Measurements from ENCODE around the gene SPARC. TPM values are rescaled to one million over a fixed set of nuclear protein-coding genes. Genes with fewer than 3 reads are reported as not detected.

Gene SPARC
- total and polyA plus RNA-seq, 2 donors (not counting 1 experiment from before 2014, with no cell fraction given): 0.45 TPM; not detected in 1

DNA sequence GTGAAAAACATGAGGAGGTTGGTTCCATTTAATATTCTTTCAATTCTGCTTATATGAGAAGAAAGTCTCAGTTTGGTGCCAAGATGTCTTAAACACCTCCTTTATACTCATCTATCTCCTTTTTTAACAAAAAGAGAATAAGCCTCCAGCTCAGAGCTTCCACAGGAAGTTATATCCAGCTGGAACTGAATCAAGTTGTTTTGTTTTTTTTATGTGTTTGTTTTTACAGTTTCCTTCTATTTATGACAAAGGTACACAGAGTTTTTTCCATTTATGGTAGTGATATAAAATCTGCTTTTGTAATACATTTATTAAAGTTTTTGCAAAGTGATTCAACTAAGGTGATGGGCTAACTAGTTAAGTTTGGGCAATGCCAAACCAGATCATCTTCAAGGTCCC, 10.4 kb downstream of the SPARC start:
- Histone ChIP-seq H3K9me3 (ENCODE audit: control extremely low read depth in 1 of 3, control insufficient read depth in 2 of 3, insufficient read depth in 1 of 3, low read length in 2 of 3) (no peaks in the 10 kb centered on the region), H3K4me3 (ENCODE audit: control extremely low read depth in 1 of 5, extremely low read depth in 1 of 5, insufficient read depth in 1 of 5, low read depth in 2 of 5, low read length in 4 of 5) (no peak overlapping the region), H3K36me3 (replicated peaks in 1 of 2; ENCODE audit: control extremely low read depth in 1 of 2, control insufficient read depth in 1 of 2, extremely low read depth in 1 of 2, insufficient read depth in 2 of 2, low read length in 1 of 2) (no peaks in the 10 kb centered on the region), H3K27ac (ENCODE audit: low read length in 2 of 2) (no peak overlapping the region), H2AFZ (ENCODE audit: insufficient read depth, low read depth, low read length, poor library complexity, severe bottlenecking) (no peak overlapping the region), H3K79me2 (ENCODE audit: control insufficient read depth, insufficient read depth, low read length) (no peaks in the 10 kb centered on the region), H3K27me3 (replicated peaks in 1 of 4; ENCODE audit: control extremely low read depth in 1 of 4, control insufficient read depth in 3 of 4, insufficient read depth in 4 of 4, low read length in 3 of 4) (no peaks in the 10 kb centered on the region), H3K9ac (ENCODE audit: low read length) (no peak overlapping the region), H3K4me2 (replicated peaks; ENCODE audit: low read depth, low read length, poor library complexity, severe bottlenecking) (no peak overlapping the region), H3K4me1 (ENCODE audit: control insufficient read depth in 2 of 2, insufficient read depth in 2 of 2, low read length in 2 of 2) (no peaks in the 10 kb centered on the region), H4K20me1 (ENCODE audit: control insufficient read depth, insufficient read depth, low read length, poor library complexity, severe bottlenecking) (no peaks in the 10 kb centered on the region)
- H3K4me3 Mint-ChIP-seq: no peak overlapping the region
- DNase-seq (no peak), ATAC-seq (ENCODE audit: low read depth) (no peak)
- H3K4me1 Mint-ChIP-seq: no peaks in the 10 kb centered on the region
- intact Hi-C loops (cut with micrococcal nuclease): no loop called here
- ChIA-PET CTCF (interaction anchor here (1.4 kb wide), 1 partner anchor 64 kb away, joined by 5 read pairs; no protein-coding TSS in a partner anchor), POLR2A (no interaction called here)
- H3K9me3 Mint-ChIP-seq (ENCODE audit: insufficient read depth): no peaks in the 10 kb centered on the region
- no peaks in the 10 kb centered on the region for H3K27me3 Mint-ChIP-seq
- TF ChIP-seq EZH2 (IDR thresholded peaks at IDR 0.05; ENCODE audit: borderline replicate concordance, insufficient read depth, low read depth, low read length, poor library complexity, severe bottlenecking) (no peak), CTCF (IDR thresholded peaks at IDR 0.05) (no peak)
- H3K27ac Mint-ChIP-seq: no peak overlapping the region

- no peaks in the 10 kb centered on the region for H3K4me1 Mint-ChIP-seq
- H3K9ac ChIP-seq (ENCODE audit: low read length): no peak overlapping the region
- no peak overlapping the region for H3K27ac ChIP-seq (ENCODE audit: low read length in 2 of 2)
- CTCF ChIA-PET: interaction anchor here (1.0 to 1.4 kb wide), 4 partner anchors 17 to 66 kb away, joined by 3 to 6 read pairs (median 4); no protein-coding TSS in a partner anchor
- intact Hi-C loops (cut with micrococcal nuclease): no loop called here
- no peaks in the 10 kb centered on the region for H3K79me2 ChIP-seq (ENCODE audit: control insufficient read depth, insufficient read depth, low read length)
- H3K4me2 ChIP-seq (replicated peaks; ENCODE audit: low read depth, low read length, poor library complexity, severe bottlenecking): no peak overlapping the region
- H3K4me3 Mint-ChIP-seq: no peak overlapping the region
- no peaks in the 10 kb centered on the region for H4K20me1 ChIP-seq (ENCODE audit: control insufficient read depth, insufficient read depth, low read length, poor library complexity, severe bottlenecking)
- TF ChIP-seq EZH2 (IDR thresholded peaks at IDR 0.05; ENCODE audit: borderline replicate concordance, insufficient read depth, low read depth, low read length, poor library complexity, severe bottlenecking) (no peak), CTCF (IDR thresholded peaks at IDR 0.05) (no peak)
- WGBS (ENCODE audit: insufficient coverage): 100% methylated on average over 2 of the region's 3 CpGs
- H3K9me3 Mint-ChIP-seq (ENCODE audit: insufficient read depth): no peaks in the 10 kb centered on the region
- no peaks in the 10 kb centered on the region for H3K27me3 ChIP-seq (replicated peaks in 1 of 4; ENCODE audit: control extremely low read depth in 1 of 4, control insufficient read depth in 3 of 4, insufficient read depth in 4 of 4, low read length in 3 of 4)
- no peak overlapping the region for H3K27ac Mint-ChIP-seq
- H3K36me3 ChIP-seq (replicated peaks in 1 of 2; ENCODE audit: control extremely low read depth in 1 of 2, control insufficient read depth in 1 of 2, extremely low read depth in 1 of 2, insufficient read depth in 2 of 2, low read length in 1 of 2): no peaks in the 10 kb centered on the region
- POLR2A ChIA-PET: no interaction called here
- no peak for ATAC-seq (ENCODE audit: low read depth)
- no peak overlapping the region for H2AFZ ChIP-seq (ENCODE audit: insufficient read depth, low read depth, low read length, poor library complexity, severe bottlenecking)
- no peak for DNase-seq
- no peaks in the 10 kb centered on the region for H3K9me3 ChIP-seq (ENCODE audit: control extremely low read depth in 1 of 3, control insufficient read depth in 2 of 3, insufficient read depth in 1 of 3, low read length in 2 of 3)
- no peak overlapping the region for H3K4me3 ChIP-seq (ENCODE audit: control extremely low read depth in 1 of 5, extremely low read depth in 1 of 5, insufficient read depth in 1 of 5, low read depth in 2 of 5, low read length in 4 of 5)
- H3K4me1 ChIP-seq (ENCODE audit: control insufficient read depth in 2 of 2, insufficient read depth in 2 of 2, low read length in 2 of 2): no peaks in the 10 kb centered on the region
- no peaks in the 10 kb centered on the region for H3K27me3 Mint-ChIP-seq
Measured at GRCh38 chr5:151675611-151676313, 11.0 kb downstream of the SPARC start.

All from B cell (primary cell).